Epithelial cell of esophagus (primary cell): ENCODE data around the gene GALNT16.

Source experiments
- DNase-seq: peaks from one replicate; pipeline ENCODE4 v3.0.0; 2010; ENCODE audit warnings: low read depth
- H3K4me3 ChIP-seq: 2 replicates; pipeline ENCODE4 v1.5.1; 2011; ENCODE audit warnings: mild to moderate bottlenecking, low read length, control low read depth
- CTCF ChIP-seq: IDR thresholded peaks from 2 replicates; pipeline ENCODE4 v1.5.1; 2011; ENCODE audit warnings: low read depth, mild to moderate bottlenecking, low read length, control low read depth, inconsistent platforms; ENCODE audit not compliant: insufficient read depth; ENCODE audit errors: missing control alignments

GALNT16 gene

GRCh38 chr14:69312608-69313007, 52.6 kb downstream of the GALNT16 start:
- no peak for DNase-seq
- no peak overlapping the region for H3K4me3 ChIP-seq
- TF ChIP-seq CTCF = no peak

- DNase-seq = no peak
- TF ChIP-seq CTCF = no peak
- no peak overlapping the region for H3K4me3 ChIP-seq
Measured at GRCh38 chr14:69313176-69313575, 53.2 kb downstream of the GALNT16 start.

- H3K4me3 ChIP-seq = no peak overlapping the region
- no peak for DNase-seq
- TF ChIP-seq CTCF = no peak
Measured at GRCh38 chr14:69314327-69314726, 54.4 kb downstream of the GALNT16 start.

GRCh38 chr14:69315301-69315700, 55.3 kb downstream of the GALNT16 start:
- DNase-seq = peak; percentile 16
- TF ChIP-seq CTCF = no peak
- no peak overlapping the region for H3K4me3 ChIP-seq

- no peak for TF ChIP-seq CTCF
- no peak for DNase-seq
Measured at GRCh38 chr14:69316449-69317101, 56.6 kb downstream of the GALNT16 start.

GRCh38 chr14:69317102-69317755, 57.3 kb downstream of the GALNT16 start:
- H3K4me3 ChIP-seq = no peak overlapping the region
- peak; percentile 75 for DNase-seq
- no peak for TF ChIP-seq CTCF

More at GRCh38 chr14:69316449-69317101, 56.6 kb downstream of the GALNT16 start:
- no peak overlapping the region for H3K4me3 ChIP-seq

- no peak for DNase-seq
- no peak for TF ChIP-seq CTCF
- no peak overlapping the region for H3K4me3 ChIP-seq
Measured at GRCh38 chr14:69317780-69318179, 57.8 kb downstream of the GALNT16 start.
